ENCODE measurements around the gene RBM28. TPM values are rescaled to one million over a fixed set of nuclear protein-coding genes. Genes with fewer than 3 reads are reported as not detected.
"Not testable (repeated sequence)": the region's sequence is repeated elsewhere in the genome, so short reads cannot be mapped to it uniquely, and the experiment has no call there.

Gene RBM28
- total RNA-seq, 1 experiment from 2014 or later: 45.3 TPM

DNA sequence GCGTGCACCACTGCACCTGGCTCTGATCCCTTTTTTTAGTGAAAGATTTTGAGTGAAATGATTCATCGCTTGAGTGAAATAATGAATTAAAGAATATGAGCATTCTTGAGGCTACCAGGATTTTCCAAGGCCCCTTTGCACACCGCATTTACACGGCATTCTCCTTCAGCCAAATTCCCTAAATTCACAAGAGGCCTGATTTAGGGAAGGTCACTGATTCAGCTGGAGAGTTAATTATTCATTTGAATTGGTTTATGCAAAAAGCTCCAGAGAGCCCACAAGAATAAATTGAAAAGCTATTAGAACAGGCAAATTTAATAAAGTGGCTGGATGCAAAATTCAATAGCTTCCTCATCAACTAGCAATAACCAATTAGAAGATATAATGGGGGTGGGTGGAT is 56.2 kb downstream of the RBM28 start:
- ChIA-PET POLR2A (ENCODE audit: unreplicated experiment) (no interaction called here), CTCF (no interaction called here)
- Histone ChIP-seq H3K9ac (ENCODE audit: low read length) (no peak overlapping the region), H3K4me3 (ENCODE audit: low read length) (no peak overlapping the region), H2AFZ (ENCODE audit: low read length) (no peak overlapping the region), H3F3A (ENCODE audit: low read length, unreplicated experiment) (no peaks in the 10 kb centered on the region), H3K27ac (ENCODE audit: low read length) (no peak overlapping the region), H3K27me3 (ENCODE audit: low read length) (no peaks in the 10 kb centered on the region), H3K4me2 (ENCODE audit: low read length) (no peak overlapping the region), H3K36me3 (ENCODE audit: low read depth, low read length) (no peaks in the 10 kb centered on the region), H3K9me2 (replicated peaks; ENCODE audit: low read length) (no peaks in the 10 kb centered on the region), H4K20me1 (ENCODE audit: low read length) (no peaks in the 10 kb centered on the region), H3K79me2 (ENCODE audit: low read length) (no peaks in the 10 kb centered on the region), H3K9me3 (ENCODE audit: low read length) (no peaks in the 10 kb centered on the region), H3K4me1 (ENCODE audit: insufficient read depth, low read length) (no peaks in the 10 kb centered on the region)
- TF ChIP-seq EZH2phosphoT487 (IDR thresholded peaks at IDR 0.05; ENCODE audit: borderline replicate concordance, low read length): no peak
- no peak for TF ChIP-seq EZH2 (IDR thresholded peaks at IDR 0.05; ENCODE audit: low read length, unreplicated experiment)
- TF ChIP-seq CTCF (conservative IDR thresholded peaks at IDR 0.05; ENCODE audit: low read depth, low read length): no peak
- intact Hi-C loops (cut with micrococcal nuclease): no loop called here
- BruUV-seq (replicated peaks): no TSS peak
- no peak for ATAC-seq
- no peak for DNase-seq

DNA sequence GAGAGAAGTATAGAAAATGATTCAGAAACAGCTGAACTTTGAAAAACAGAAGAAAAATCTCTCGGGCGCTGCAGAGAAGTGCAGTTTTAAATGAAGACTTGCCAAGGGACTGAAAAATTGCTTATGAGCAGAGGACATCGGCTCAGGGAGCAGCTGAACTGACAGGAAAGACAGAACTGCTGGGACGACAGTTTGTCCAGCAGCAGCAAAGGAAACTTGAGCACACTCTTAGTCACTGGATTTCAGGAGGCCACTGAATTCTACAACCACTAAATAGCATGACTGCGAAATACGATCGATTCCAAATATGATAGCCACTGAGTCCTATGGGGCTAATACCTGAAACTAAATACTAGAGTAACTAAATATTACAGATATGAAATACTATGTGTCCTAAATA is 59.6 kb downstream of the RBM28 start:
- H2AFZ ChIP-seq (ENCODE audit: low read length): no peak overlapping the region
- H3K9me3 ChIP-seq (ENCODE audit: low read length): no peaks in the 10 kb centered on the region
- no peaks in the 10 kb centered on the region for H3F3A ChIP-seq (ENCODE audit: low read length, unreplicated experiment)
- H3K4me3 ChIP-seq (ENCODE audit: low read length): no peak overlapping the region
- intact Hi-C loops (cut with micrococcal nuclease): no loop called here
- CTCF ChIA-PET: no interaction called here
- H3K9ac ChIP-seq (ENCODE audit: low read length): no peak overlapping the region
- no peak overlapping the region for H3K27ac ChIP-seq (ENCODE audit: low read length)
- no peak for DNase-seq
- POLR2A ChIA-PET (ENCODE audit: unreplicated experiment): no interaction called here
- TF ChIP-seq EZH2phosphoT487 (IDR thresholded peaks at IDR 0.05; ENCODE audit: borderline replicate concordance, low read length) (no peak), CTCF (conservative IDR thresholded peaks at IDR 0.05; ENCODE audit: low read depth, low read length) (no peak), EZH2 (IDR thresholded peaks at IDR 0.05; ENCODE audit: low read length, unreplicated experiment) (no peak)
- H3K36me3 ChIP-seq (ENCODE audit: low read depth, low read length): no peaks in the 10 kb centered on the region
- no TSS peak for BruUV-seq (replicated peaks)
- H3K27me3 ChIP-seq (ENCODE audit: low read length): no peaks in the 10 kb centered on the region
- no peak for ATAC-seq
- H4K20me1 ChIP-seq (ENCODE audit: low read length): no peaks in the 10 kb centered on the region
- H3K4me2 ChIP-seq (ENCODE audit: low read length): no peak overlapping the region
- H3K4me1 ChIP-seq (ENCODE audit: insufficient read depth, low read length): no peaks in the 10 kb centered on the region
- H3K79me2 ChIP-seq (ENCODE audit: low read length): no peaks in the 10 kb centered on the region
- no peaks in the 10 kb centered on the region for H3K9me2 ChIP-seq (replicated peaks; ENCODE audit: low read length)

DNA sequence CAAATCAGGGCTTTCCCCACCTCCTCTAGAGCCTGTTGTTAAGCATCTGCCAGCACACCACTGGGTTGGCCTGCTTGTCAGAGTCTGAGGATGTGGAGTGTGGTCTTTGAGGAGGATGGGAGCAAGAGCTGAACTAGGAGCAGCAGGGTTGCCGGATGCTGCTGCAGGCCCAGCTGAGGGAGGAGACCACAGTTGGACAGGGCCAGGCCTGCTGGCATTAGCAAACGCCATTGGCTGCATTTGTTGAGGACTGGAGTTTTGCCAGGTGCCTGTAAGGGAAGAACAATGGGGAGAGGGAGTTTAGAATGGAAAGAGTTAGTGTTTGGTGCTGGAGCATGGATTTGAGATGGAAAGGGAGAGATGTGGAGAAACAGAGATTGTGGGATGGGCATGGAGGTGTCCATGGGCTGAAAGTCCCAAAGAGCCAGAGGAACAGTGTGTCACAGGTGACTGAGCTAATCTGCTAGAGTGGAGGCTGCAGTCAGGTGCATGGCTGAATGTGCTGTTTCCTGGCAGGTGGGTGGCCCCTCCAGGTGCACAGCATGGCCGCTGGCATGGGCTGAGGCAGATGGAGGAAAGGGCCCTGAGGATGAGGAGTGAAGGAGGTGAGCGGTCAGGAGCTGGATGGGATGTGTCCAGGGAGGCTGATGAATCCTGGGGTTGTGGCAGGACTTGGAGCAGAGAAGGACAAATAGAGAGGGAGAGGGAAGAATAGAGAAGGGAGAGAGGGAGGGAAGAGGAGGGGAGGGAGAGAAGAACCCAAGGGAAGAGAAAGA is 61.9 kb downstream of the RBM28 start:
- Histone ChIP-seq H3K4me2 (ENCODE audit: low read length) (no peak overlapping the region), H3K9me2 (replicated peaks; ENCODE audit: low read length) (no peaks in the 10 kb centered on the region), H3K9me3 (ENCODE audit: low read length) (no peaks in the 10 kb centered on the region), H3K36me3 (ENCODE audit: low read depth, low read length) (no peaks in the 10 kb centered on the region), H2AFZ (ENCODE audit: low read length) (no peak overlapping the region), H3K4me3 (ENCODE audit: low read length) (no peak overlapping the region), H4K20me1 (ENCODE audit: low read length) (no peaks in the 10 kb centered on the region), H3K79me2 (ENCODE audit: low read length) (no peaks in the 10 kb centered on the region), H3F3A (ENCODE audit: low read length, unreplicated experiment) (no peaks in the 10 kb centered on the region), H3K27me3 (ENCODE audit: low read length) (no peaks in the 10 kb centered on the region), H3K9ac (ENCODE audit: low read length) (no peak overlapping the region), H3K27ac (ENCODE audit: low read length) (no peak overlapping the region), H3K4me1 (ENCODE audit: insufficient read depth, low read length) (no peaks in the 10 kb centered on the region)
- no TSS peak for BruUV-seq (replicated peaks)
- DNase-seq (no peak), ATAC-seq (no peak)
- intact Hi-C loops (cut with micrococcal nuclease): no loop called here
- ChIA-PET POLR2A (ENCODE audit: unreplicated experiment) (no interaction called here), CTCF (no interaction called here)
- no peak for TF ChIP-seq CTCF (conservative IDR thresholded peaks at IDR 0.05; ENCODE audit: low read depth, low read length)
- TF ChIP-seq EZH2 (IDR thresholded peaks at IDR 0.05; ENCODE audit: low read length, unreplicated experiment): no peak
- TF ChIP-seq EZH2phosphoT487 (IDR thresholded peaks at IDR 0.05; ENCODE audit: borderline replicate concordance, low read length): no peak

GRCh38 chr7:128280451-128280850 is 63.3 kb downstream of the RBM28 start:
- not testable (repeated sequence) for H3K9me2 ChIP-seq (replicated peaks; ENCODE audit: low read length)

More at GRCh38 chr7:128280451-128280850, 63.3 kb downstream of the RBM28 start:
- H3K4me3 ChIP-seq (ENCODE audit: low read length); H3K36me3 ChIP-seq (ENCODE audit: low read depth, low read length); POLR2A ChIA-PET (ENCODE audit: unreplicated experiment); H3K9me3 ChIP-seq (ENCODE audit: low read length); CTCF ChIA-PET; BruUV-seq (replicated peaks); H3K4me1 ChIP-seq (ENCODE audit: insufficient read depth, low read length); H3K9ac ChIP-seq (ENCODE audit: low read length); ATAC-seq; DNase-seq; H2AFZ ChIP-seq (ENCODE audit: low read length); H3K27ac ChIP-seq (ENCODE audit: low read length); H3F3A ChIP-seq (ENCODE audit: low read length, unreplicated experiment); H3K4me2 ChIP-seq (ENCODE audit: low read length); H3K27me3 ChIP-seq (ENCODE audit: low read length); H3K79me2 ChIP-seq (ENCODE audit: low read length); H4K20me1 ChIP-seq (ENCODE audit: low read length); intact Hi-C loops (cut with micrococcal nuclease): not testable (repeated sequence)

Measured in PC-3 (cell line).